Left lobe of liver (tissue), 2 donors: Measurements from ENCODE around the gene DAPK1. TPM values are rescaled to one million over a fixed set of nuclear protein-coding genes. Genes with fewer than 3 reads are reported as not detected.
"Not testable (repeated sequence)": the region's sequence is repeated elsewhere in the genome, so short reads cannot be mapped to it uniquely, and the experiment has no call there.

Experiments used
- ATAC-seq: fragments of 200-7000 bp; cut with Tn5 transposase; one replicate; pipeline ENCODE4 v1.9.1; 2020; ENCODE audit warnings: mild to moderate bottlenecking, moderate library complexity
- DNase-seq: peaks from one replicate; pipeline ENCODE4 v3.0.0-alpha.2; 2020; ENCODE audit warnings: low spot score
- total RNA-seq: library from RNA; stranded (reverse); gene quantifications from one replicate; pipeline ENCODE4 v1.2.1, GENCODE V29; 2021
- donor health status: DM: no; HTN: no; CAD: no; lungs with moderate emphysema.
- donor health status: DM: no; HTN: yes; CAD: no.

Gene DAPK1
- total RNA-seq, 1 donor from 2014 or later, result 58.0 TPM

DNA sequence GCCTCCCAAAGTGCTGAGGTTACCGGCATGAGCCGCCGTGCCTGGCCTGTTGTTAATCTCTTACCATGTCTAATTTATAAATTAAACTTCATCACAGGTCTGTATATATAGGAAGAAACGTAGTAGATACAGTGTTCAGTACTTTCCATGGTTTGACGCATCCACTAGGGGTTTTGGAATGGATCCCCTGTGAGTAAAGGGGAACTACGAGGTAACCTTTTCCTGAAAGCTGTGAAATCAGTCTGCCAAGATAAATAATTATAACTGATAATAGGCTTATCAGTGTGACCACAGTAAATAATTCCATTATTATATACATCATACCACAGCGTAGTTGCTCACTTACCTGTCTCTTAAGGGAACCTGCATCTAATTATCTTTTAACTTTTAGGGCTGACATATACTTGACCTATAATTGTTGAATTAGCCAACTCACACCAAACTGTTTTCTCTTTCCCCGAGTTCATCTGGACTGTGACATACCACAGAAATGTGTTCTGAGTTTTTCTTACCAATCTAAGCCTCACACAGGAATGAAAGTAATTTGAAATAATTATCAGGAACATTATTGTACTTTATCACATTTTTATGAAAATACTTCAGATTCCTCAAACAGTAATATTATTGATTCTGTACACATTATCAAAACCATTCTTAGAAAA is 42.9 kb downstream of the DAPK1 start:
- ATAC-seq, result no peak

GRCh38 chr9:87541663-87542062 is 44.0 kb downstream of the DAPK1 start:
- no peak for DNase-seq
- ATAC-seq, result no peak

More for the DNA sequence above, 42.9 kb downstream of the DAPK1 start:
- no peak for DNase-seq

GRCh38 chr9:87542141-87542540 is 44.5 kb downstream of the DAPK1 start:
- ATAC-seq (no peak), DNase-seq (no peak)

DNA sequence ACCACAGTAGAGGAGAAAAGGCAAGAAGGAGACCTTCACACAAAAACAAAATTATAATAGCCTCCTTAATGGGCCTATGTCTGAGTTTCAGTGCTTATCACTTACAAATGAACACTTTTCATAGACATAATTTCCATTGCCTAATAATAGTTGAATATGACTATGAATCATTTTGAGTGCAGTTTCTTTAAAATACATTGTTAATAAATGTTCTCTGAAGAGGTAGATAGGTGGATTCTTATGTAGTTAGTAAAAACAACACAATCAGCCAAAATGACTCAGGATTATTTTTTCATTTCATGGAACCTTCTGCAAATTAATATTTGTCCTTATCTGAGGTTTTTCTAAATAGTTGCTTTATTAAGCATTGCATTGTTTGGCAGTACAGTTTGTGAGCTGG is 45.6 kb downstream of the DAPK1 start:
- DNase-seq (no peak), ATAC-seq (no peak)

GRCh38 chr9:87545858-87546257 is 48.2 kb downstream of the DAPK1 start:
- ATAC-seq (no peak), DNase-seq (no peak)

- ATAC-seq (no peak), DNase-seq (no peak)
These were observed 49.0 kb downstream of the DAPK1 start for GRCh38 chr9:87546704-87547103.

DNA sequence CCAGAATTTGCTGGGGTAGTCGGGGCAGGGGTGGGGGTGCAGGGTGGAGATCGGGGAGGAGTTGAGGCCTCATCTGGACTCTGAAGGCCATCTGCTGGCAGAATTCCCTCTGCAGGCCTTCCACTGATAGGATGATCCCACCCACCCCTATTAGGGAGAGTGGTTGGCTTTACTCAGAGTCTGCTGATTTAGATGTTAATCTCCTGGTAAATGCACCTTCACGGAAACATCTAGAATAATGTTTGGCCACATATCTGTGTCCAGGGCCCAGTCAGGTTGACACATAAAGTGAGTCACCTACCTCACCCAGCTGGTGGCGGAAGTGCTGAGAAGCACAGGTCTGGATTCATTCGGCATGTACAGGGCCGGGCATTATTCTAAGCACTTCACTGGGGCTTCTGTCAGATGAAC is 50.0 kb downstream of the DAPK1 start:
- ATAC-seq, result peak; percentile 40
- DNase-seq, result no peak

DNA sequence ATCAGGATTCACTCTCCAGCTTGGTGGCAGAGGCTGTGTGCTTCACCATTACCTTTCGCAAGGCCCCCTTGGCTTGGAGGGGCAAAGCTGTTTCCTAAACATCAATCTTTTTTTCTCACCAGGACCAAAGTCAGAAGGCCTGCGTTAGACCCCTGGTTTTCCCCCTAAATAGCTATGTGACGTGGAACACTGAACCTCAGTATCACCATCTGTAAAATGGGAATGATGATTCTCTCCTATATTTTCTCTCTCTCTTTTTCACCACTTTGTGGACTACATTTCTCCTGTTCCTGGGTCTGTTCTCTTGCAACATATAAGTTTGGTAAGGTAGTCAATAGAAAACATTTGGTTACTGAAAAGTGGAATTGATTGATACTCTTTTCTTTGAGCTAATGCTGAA is 50.5 kb downstream of the DAPK1 start:
- no peak for DNase-seq

DNA sequence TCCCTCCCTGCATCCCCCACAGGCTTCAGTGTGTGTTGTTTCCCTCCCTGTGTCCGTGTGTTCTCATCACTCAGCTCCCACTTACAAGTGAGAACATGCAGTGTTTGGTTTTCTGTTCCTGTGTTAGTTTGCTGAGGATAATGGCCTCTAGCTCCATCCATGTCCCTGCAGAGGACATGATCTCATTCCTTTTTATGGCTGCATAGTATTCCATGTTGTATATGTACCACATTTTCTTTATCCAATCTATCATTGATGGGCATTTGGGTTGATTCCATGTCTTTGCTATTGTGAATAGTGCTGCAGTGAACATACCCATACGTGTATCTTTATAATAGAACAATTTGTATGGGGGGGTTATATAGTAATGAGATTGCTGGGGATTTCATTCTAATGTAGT is 51.4 kb downstream of the DAPK1 start:
- DNase-seq, result not testable (repeated sequence)

More for the DNA sequence above, 50.5 kb downstream of the DAPK1 start:
- ATAC-seq, result no peak

GRCh38 chr9:87549791-87550190 is 52.1 kb downstream of the DAPK1 start:
- ATAC-seq (no peak), DNase-seq (no peak)

More for the DNA sequence above, 51.4 kb downstream of the DAPK1 start:
- ATAC-seq, result not testable (repeated sequence)

DNA sequence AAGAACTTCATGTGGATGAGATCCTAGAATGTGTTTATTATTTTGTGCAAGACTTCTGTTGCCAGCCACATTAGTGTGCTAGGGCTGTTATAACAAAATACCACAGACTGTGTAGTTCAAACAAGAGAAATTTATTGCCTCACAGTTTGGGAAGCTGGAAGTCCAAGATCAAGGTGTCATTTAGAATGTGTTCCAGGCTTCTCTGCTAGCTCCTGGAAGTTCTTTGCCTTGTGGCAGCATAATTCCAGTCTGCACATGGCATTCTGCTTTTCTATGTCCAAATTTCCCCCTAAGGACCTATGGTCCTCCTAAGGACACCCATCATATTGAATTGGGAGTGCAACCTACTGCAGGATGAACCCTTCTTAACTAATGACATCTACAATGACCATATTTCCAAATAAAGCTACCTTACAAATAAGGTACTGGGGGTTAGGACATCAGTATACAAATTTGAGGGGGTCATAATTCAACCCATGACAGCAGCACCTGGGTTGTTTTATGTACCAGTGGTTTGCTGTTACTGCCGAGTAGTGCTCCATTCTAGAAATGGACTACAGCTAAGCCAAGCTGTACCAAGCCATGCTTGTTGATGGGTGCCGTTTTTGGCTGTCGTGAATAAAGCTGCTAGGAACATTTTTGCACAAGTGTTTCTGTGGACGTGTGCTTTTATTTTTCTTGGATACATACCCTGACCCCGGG is 52.7 kb downstream of the DAPK1 start:
- ATAC-seq (peak; percentile 47), DNase-seq (no peak)

GRCh38 chr9:87551772-87552217 is 54.1 kb downstream of the DAPK1 start:
- DNase-seq, result no peak
- ATAC-seq, result peak; percentile 6

DNA sequence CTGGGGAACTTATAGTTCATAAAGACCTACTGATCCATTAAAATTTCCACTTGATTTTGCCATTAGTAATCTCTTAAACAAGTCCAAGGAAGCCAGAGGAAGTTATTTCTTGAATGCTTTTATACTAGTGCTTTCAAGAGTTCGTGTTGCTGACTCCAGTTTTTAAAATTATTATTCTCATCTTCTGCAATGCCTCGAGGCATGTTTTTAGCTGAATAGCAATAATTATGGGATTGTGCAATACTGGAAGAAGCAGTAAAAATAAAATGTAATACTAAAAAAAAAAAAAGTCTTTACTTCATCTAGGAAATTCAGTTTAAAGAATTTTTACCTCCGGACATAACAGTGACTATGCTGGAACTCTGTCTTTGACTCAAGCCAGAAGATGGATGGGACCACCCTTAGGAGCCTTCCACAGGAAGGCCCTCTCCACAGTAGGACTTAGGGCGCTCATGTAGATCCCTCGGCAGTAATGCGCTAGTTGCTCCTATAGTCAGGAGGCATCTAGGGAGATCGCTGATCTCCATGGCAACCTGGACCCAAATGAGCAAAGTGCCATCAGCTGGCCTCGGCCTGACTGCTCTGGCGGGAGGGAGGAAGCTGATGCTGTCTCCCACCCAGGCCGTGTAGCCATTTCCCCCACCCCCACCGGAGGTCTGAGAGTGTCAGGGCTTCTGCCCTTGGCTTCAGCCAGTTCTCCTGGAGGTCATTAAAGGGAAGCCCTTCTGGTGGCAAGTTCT is 56.7 kb downstream of the DAPK1 start:
- DNase-seq (no peak), ATAC-seq (peak; percentile 8)

DNA sequence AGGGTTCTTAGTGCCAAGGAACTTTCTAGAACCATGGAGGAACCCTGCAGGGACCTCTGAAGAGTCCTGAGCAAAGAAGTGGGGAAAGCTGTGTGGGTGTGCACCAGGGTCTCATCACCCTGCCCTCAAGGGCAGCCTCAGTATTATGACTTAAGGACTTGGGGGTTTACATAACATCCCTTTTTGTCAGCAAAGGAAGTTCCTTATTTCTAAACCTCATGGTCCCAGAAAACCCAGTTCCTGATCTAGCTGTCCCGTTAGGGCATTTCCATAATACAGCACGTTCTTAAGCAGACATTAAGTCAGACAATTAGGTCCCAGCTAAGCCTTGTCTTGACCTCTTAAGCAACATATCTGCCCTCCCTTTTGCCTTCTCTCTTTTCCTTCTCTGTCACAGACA is 57.3 kb downstream of the DAPK1 start:
- peak; percentile 14 for ATAC-seq
- DNase-seq, result no peak

GRCh38 chr9:87556039-87556438 is 58.4 kb downstream of the DAPK1 start:
- DNase-seq, result no peak
- no peak for ATAC-seq

DNA sequence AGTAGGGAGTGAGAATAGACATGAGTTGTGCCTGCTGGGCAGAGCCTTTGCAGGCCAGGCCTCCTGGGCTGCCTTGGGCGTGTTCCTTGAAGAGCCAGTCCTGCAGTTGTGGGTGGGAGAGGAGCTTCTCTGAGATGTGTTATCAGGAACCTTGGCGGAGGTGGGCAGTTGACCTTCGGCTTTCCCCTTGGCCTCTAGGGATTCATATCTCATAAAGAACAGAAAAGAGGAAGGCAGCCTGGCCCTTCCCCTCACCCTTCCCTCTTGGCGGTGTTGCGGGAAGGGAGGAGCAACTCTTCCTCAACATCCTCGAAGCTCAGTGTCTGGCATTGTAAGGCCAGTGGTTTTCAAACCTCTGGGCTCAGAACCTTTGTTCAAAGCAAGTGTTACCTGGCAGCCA is 59.2 kb downstream of the DAPK1 start:
- DNase-seq (no peak), ATAC-seq (peak; percentile 34)

GRCh38 chr9:87557996-87558395 is 60.3 kb downstream of the DAPK1 start:
- ATAC-seq (peak; percentile 21), DNase-seq (no peak)

- ATAC-seq (no peak), DNase-seq (no peak)
These were observed 61.0 kb downstream of the DAPK1 start for GRCh38 chr9:87558606-87559190.

- DNase-seq, result no peak
- ATAC-seq, result no peak
These were observed 64.4 kb downstream of the DAPK1 start for GRCh38 chr9:87562062-87562461.

GRCh38 chr9:87562530-87563170 is 65.0 kb downstream of the DAPK1 start:
- DNase-seq (no peak), ATAC-seq (no peak)

DNA sequence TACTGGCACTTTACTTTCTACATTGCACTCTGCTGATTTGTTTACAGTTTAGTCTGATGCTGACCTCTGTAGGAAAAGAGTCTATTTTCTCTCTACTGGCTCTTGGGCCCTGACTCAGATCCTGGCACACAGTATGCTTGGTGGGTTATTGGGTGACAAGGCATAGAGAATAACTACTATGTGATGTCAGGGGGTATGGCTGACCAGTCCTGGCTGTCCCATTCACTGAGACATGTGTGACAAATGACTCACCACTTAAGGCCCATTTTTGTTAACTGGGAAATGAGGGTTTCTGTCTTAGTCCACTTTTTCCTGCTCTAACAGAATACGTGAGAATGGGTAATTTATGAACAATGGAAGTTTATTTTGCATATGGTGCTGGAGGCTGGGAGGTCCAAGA is 66.4 kb downstream of the DAPK1 start:
- DNase-seq (no peak), ATAC-seq (no peak)
